Mesenchymal stem cell (in vitro differentiated cells and primary cell): Measurements from ENCODE around the gene INO80C.

Experiments
- DNase-seq: peaks from one replicate; pipeline ENCODE4 v3.0.0-alpha.2; 2013
- H2AFZ ChIP-seq: one replicate; pipeline ENCODE4 v1.6.1; 2013; ENCODE audit warnings: low read depth, mild to moderate bottlenecking, control low read depth, inconsistent platforms, low read length, moderate library complexity
- H2AK5ac ChIP-seq: 2 replicates; pipeline ENCODE4 v1.6.1; 2013; ENCODE audit warnings: low read length, moderate library complexity, mild to moderate bottlenecking, inconsistent platforms; ENCODE audit not compliant: severe bottlenecking
- H2BK120ac ChIP-seq: one replicate; pipeline ENCODE4 v1.6.1; 2013; ENCODE audit warnings: low read depth, mild to moderate bottlenecking, inconsistent platforms, low read length, moderate library complexity
- H2BK12ac ChIP-seq, 2 experiments: one replicate each; pipeline ENCODE4 v1.6.1; 2013; ENCODE audit warnings: inconsistent platforms in 2 of 2, low read length in 2 of 2, mild to moderate bottlenecking in 2 of 2, moderate library complexity in 2 of 2, control low read depth in 1 of 2
- H2BK15ac ChIP-seq: one replicate; pipeline ENCODE4 v1.6.1; 2013; ENCODE audit warnings: mild to moderate bottlenecking, low read depth, inconsistent platforms; ENCODE audit not compliant: poor library complexity, severe bottlenecking
- H2BK5ac ChIP-seq: 2 replicates; pipeline ENCODE4 v1.6.1; 2013; ENCODE audit warnings: low read depth, mild to moderate bottlenecking, low read length, control low read depth, inconsistent platforms; ENCODE audit not compliant: poor library complexity, severe bottlenecking
- H3K14ac ChIP-seq, 2 experiments: one replicate each; pipeline ENCODE4 v1.6.1; 2013; ENCODE audit warnings: inconsistent platforms in 2 of 2, low read length in 2 of 2, control low read depth in 1 of 2, mild to moderate bottlenecking in 1 of 2, moderate library complexity in 1 of 2
- H3K18ac ChIP-seq, 2 experiments: one replicate each; pipeline ENCODE4 v1.6.1; 2013; ENCODE audit warnings: inconsistent platforms in 2 of 2, low read length in 2 of 2, control low read depth in 1 of 2, low read depth in 1 of 2, mild to moderate bottlenecking in 1 of 2
- H3K23ac ChIP-seq, 2 experiments: one replicate each; pipeline ENCODE4 v1.6.1; 2013; ENCODE audit warnings: inconsistent platforms in 2 of 2, low read length in 2 of 2, mild to moderate bottlenecking in 2 of 2, moderate library complexity in 2 of 2, control low read depth in 1 of 2
- H3K27ac ChIP-seq: 2 replicates; pipeline ENCODE4 v1.5.1; 2013; ENCODE audit warnings: mild to moderate bottlenecking, moderate library complexity, low read length, control low read depth, inconsistent platforms; ENCODE audit not compliant: poor library complexity, severe bottlenecking
- H3K27me3 ChIP-seq, 2 experiments: 2 replicates each; pipeline versions ENCODE4 v1.6.1 to v1.7.0; 2013; ENCODE audit warnings: low read length in 2 of 2, mild to moderate bottlenecking in 2 of 2, moderate library complexity in 2 of 2, control low read depth in 1 of 2, inconsistent platforms in 1 of 2; ENCODE audit not compliant: control insufficient read depth in 1 of 2, insufficient read depth in 1 of 2
- H3K36me3 ChIP-seq, 2 experiments: 2 replicates each; pipeline versions ENCODE4 v1.6.1 to v1.7.0; 2013; ENCODE audit warnings: low read length in 2 of 2, control low read depth in 1 of 2, inconsistent platforms in 1 of 2, low read depth in 1 of 2, mild to moderate bottlenecking in 1 of 2; ENCODE audit not compliant: insufficient read depth in 2 of 2, control insufficient read depth in 1 of 2
- H3K4ac ChIP-seq, 2 experiments: one replicate each; pipeline ENCODE4 v1.6.1; 2013; ENCODE audit warnings: inconsistent platforms in 2 of 2, low read length in 2 of 2, mild to moderate bottlenecking in 2 of 2, moderate library complexity in 2 of 2, control low read depth in 1 of 2, low read depth in 1 of 2
- H3K4me1 ChIP-seq: 2 replicates; pipeline ENCODE4 v1.6.1; 2013; ENCODE audit warnings: low read depth, low read length, control low read depth; ENCODE audit not compliant: control insufficient read depth, insufficient read depth
- H3K4me2 ChIP-seq: 2 replicates; pipeline ENCODE4 v1.6.1; 2013; ENCODE audit warnings: low read length, mild to moderate bottlenecking, inconsistent platforms; ENCODE audit not compliant: poor library complexity, severe bottlenecking
- H3K4me3 ChIP-seq, 2 experiments: 2 replicates each; pipeline versions ENCODE4 v1.5.1 to v1.7.0; 2013; ENCODE audit warnings: low read length in 2 of 2, mild to moderate bottlenecking in 2 of 2, control low read depth in 1 of 2, low read depth in 1 of 2; ENCODE audit not compliant: insufficient read depth in 1 of 2
- H3K79me1 ChIP-seq: replicated peaks from 2 replicates; pipeline ENCODE4 v1.6.1; 2013; ENCODE audit warnings: mild to moderate bottlenecking, control low read depth, low read length, inconsistent platforms; ENCODE audit not compliant: poor library complexity, severe bottlenecking
- H3K9ac ChIP-seq: 2 replicates; pipeline ENCODE4 v1.7.0; 2013; ENCODE audit warnings: mild to moderate bottlenecking, low read length, moderate library complexity
- H3K9me3 ChIP-seq: 2 replicates; pipeline ENCODE4 v1.7.0; 2013; ENCODE audit warnings: mild to moderate bottlenecking, low read length; ENCODE audit not compliant: control insufficient read depth
- H4K8ac ChIP-seq: one replicate; pipeline ENCODE4 v1.6.1; 2013; ENCODE audit warnings: inconsistent platforms, mild to moderate bottlenecking, low read length, moderate library complexity
- H4K91ac ChIP-seq: one replicate; pipeline ENCODE4 v1.6.1; 2013; ENCODE audit warnings: mild to moderate bottlenecking, low read length, inconsistent platforms
- WGBS: methylation state at CpG from one replicate; pipeline ENCODE4 v1.1.7; 2013; ENCODE audit warnings: mixed read lengths; 5-methylcytosine and 5-hydroxymethylcytosine counted together

Gene INO80C

DNA sequence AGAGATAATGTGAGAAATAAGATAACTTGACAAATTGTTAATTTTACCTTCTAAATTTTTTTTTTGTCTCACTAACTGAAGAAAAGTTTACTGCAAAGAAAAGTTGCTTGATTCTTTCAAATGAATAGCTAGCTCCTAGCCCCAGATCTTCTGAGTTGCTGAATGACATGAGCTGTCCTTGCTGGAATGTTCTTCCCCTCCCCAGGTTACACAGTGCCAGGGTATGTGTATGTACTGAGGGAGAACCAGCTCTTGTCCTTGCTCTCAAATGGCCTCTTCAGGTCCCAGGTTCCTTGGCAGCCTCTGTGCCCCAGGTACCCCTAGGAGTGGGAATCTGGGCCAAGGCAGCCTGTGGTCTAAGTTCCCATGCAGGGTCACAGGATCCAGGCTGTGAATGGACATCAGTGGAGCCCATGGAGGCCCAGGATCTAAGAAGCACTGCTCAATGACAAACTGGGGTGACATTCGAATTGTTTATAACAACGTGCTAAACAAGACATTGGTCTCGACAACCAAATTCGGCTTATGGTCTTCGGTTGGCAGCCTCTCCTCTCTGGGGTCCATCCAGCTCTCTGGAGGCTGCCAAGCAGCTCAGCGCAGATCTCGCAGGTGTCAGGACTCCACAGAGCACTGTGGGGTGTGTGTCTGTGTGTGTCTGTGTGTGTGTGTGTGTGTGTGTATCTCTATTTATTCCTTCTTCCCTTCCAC lies 17.1 kb upstream of the INO80C start:
- H2AK5ac ChIP-seq = peak overlapping the region; percentile 2
- peak overlapping the region in 1 of 2 experiments; percentile 31 for H3K4ac ChIP-seq
- peak overlapping the region; percentile 4 to 77 for H2BK12ac ChIP-seq
- H2BK120ac ChIP-seq = no peak overlapping the region
- H3K4me2 ChIP-seq = no peak overlapping the region
- no peak for DNase-seq
- 95% methylated on average over 5 of the region's 7 CpGs for WGBS
- no peaks in the 10 kb centered on the region for H3K9me3 ChIP-seq
- H3K9ac ChIP-seq = no peak overlapping the region
- H4K91ac ChIP-seq = peak overlapping the region; percentile 55
- H3K4me1 ChIP-seq = peaks cover 28% of the 10 kb centered on the region
- H2BK15ac ChIP-seq = peak overlapping the region; percentile 77
- no peaks in the 10 kb centered on the region for H3K27me3 ChIP-seq
- H3K18ac ChIP-seq = peak overlapping the region in 1 of 2 experiments; percentile 51
- H3K4me3 ChIP-seq = no peak overlapping the region
- peak overlapping the region; percentile 99 for H3K27ac ChIP-seq
- no peak overlapping the region for H3K14ac ChIP-seq
- H4K8ac ChIP-seq = peak overlapping the region; percentile 32
- no peak overlapping the region for H2AFZ ChIP-seq
- H3K36me3 ChIP-seq = no peaks in the 10 kb centered on the region
- H2BK5ac ChIP-seq = peak overlapping the region; percentile 75
- peaks cover 1% of the 10 kb centered on the region for H3K79me1 ChIP-seq
- no peak overlapping the region for H3K23ac ChIP-seq

DNA sequence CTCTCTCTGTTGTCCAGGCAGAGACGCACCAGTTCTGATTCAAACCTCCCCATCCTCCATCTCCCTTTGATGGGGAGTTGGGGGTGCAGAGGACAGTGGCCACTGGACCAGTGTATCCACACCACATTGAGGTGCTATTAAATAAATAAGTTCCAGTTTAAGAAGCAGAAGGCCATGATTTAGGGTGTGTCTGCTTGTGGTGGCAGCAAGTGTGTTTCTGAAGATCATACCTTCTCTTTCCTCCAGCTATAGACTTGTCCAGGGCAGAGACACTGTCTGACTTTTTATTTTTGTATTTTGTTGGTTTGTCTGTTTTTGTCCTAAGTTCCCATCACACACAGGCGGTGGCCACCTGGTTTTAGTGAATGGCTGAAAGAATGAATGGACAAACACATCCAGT lies 16.5 kb upstream of the INO80C start:
- Histone ChIP-seq H2BK15ac (no peak overlapping the region), H3K27ac (peak overlapping the region; percentile 99)

DNA sequence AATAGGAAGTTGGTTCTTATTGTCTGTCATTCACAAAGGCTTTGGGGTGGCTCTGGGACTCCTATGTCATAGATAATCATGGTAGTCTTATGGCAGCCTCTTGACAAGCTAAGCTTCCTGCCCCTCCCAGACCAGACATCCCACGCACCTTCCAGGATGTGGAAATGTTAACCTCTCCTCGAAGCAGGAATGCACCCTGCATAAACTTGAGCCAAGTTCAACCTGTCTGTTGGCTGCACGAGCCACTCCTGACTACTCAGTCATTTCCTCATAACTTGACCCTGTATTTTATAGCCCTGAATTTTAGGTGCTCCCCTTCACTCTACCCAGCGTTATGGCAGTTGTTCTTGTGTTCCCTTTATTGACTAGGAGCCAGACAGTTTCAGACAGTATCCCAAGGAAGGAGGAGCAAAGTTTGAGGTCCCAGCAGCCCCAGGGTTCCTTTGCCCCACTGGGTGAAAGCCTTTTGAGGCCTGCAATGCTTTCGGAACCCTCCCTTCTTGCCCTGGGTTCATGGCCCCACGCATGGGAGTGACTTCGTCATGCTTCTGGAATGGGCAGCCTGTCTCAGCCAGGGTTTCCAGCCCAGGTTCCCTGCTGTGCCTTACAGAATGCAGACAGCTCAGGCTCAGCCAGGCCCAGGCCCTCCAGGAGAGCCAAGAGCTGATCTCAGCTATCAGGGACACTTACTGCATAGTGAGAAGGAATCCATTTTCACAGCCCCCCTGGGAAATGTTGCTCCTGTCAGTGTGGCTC lies 15.6 kb upstream of the INO80C start:
- Histone ChIP-seq H3K36me3 (no peaks in the 10 kb centered on the region), H3K4ac (no peak overlapping the region), H3K27me3 (no peaks in the 10 kb centered on the region), H3K14ac (no peak overlapping the region), H2BK15ac (no peak overlapping the region), H4K91ac (no peak overlapping the region), H2BK120ac (no peak overlapping the region), H2AK5ac (peak overlapping the region; percentile 100), H2BK5ac (peak overlapping the region; percentile 98), H3K23ac (no peak overlapping the region), H3K9ac (no peak overlapping the region), H2AFZ (no peak overlapping the region), H3K4me3 (no peak overlapping the region), H4K8ac (peak overlapping the region; percentile 4), H3K4me1 (peaks cover 29% of the 10 kb centered on the region), H3K9me3 (no peaks in the 10 kb centered on the region), H3K79me1 (peaks cover 3% of the 10 kb centered on the region), H3K4me2 (peak overlapping the region; percentile 21), H3K27ac (peak overlapping the region; percentile 99), H3K18ac (peak overlapping the region in 1 of 2 experiments; percentile 52), H2BK12ac (peak overlapping the region in 1 of 2 experiments; percentile 80)
- 42% methylated on average over 7 of the region's 7 CpGs for WGBS
- DNase-seq = peak; percentile 68

More for the DNA sequence above, 16.5 kb upstream of the INO80C start:
- no peaks in the 10 kb centered on the region for H3K9me3 ChIP-seq
- H3K4ac ChIP-seq = no peak overlapping the region
- WGBS = 96% methylated on average over 2 of the region's 2 CpGs
- no peak overlapping the region for H3K4me3 ChIP-seq
- H4K91ac ChIP-seq = no peak overlapping the region
- H2BK12ac ChIP-seq = peak overlapping the region in 1 of 2 experiments; percentile 18
- H2BK5ac ChIP-seq = peak overlapping the region; percentile 95
- no peak overlapping the region for H3K14ac ChIP-seq
- peaks cover 29% of the 10 kb centered on the region for H3K4me1 ChIP-seq
- DNase-seq = no peak
- peak overlapping the region; percentile 98 for H2AK5ac ChIP-seq
- H2BK120ac ChIP-seq = no peak overlapping the region
- H3K18ac ChIP-seq = no peak overlapping the region
- no peaks in the 10 kb centered on the region for H3K27me3 ChIP-seq
- no peak overlapping the region for H3K23ac ChIP-seq
- no peak overlapping the region for H3K4me2 ChIP-seq
- H3K9ac ChIP-seq = no peak overlapping the region
- H3K36me3 ChIP-seq = no peaks in the 10 kb centered on the region
- H3K79me1 ChIP-seq = peaks cover 1% of the 10 kb centered on the region
- H4K8ac ChIP-seq = no peak overlapping the region
- no peak overlapping the region for H2AFZ ChIP-seq

DNA sequence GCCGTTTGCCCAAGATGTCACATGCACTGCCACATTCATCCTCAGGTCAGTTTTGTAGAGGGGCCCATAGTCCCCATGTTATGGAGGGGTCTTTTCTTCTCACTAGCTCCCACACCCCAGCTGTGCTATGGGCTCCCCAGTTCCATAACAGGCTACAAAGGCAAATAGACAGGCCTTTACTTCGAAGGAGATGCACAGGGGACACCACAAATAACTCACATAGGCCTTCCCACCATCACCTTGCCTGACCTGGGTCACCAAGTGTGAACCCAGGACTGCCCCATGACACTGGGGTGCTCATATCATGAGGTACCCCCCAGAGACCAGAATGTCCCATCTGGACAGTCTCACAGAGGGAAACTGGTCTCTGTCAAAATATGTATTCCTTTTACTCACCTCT lies 15.0 kb upstream of the INO80C start:
- no peak overlapping the region for H3K4me3 ChIP-seq
- WGBS = 96% methylated on average over 2 of the region's 2 CpGs
- H3K4ac ChIP-seq = no peak overlapping the region
- H3K27me3 ChIP-seq = no peaks in the 10 kb centered on the region
- no peak overlapping the region for H3K18ac ChIP-seq
- peak overlapping the region; percentile 45 for H2BK15ac ChIP-seq
- peak overlapping the region; percentile 58 for H4K91ac ChIP-seq
- peak overlapping the region; percentile 99 for H3K27ac ChIP-seq
- H3K4me2 ChIP-seq = no peak overlapping the region
- peak overlapping the region in 1 of 2 experiments; percentile 51 for H2BK12ac ChIP-seq
- no peaks in the 10 kb centered on the region for H3K9me3 ChIP-seq
- H3K79me1 ChIP-seq = peaks cover 3% of the 10 kb centered on the region
- DNase-seq = no peak
- no peak overlapping the region for H4K8ac ChIP-seq
- peaks cover 29% of the 10 kb centered on the region for H3K4me1 ChIP-seq
- H3K23ac ChIP-seq = no peak overlapping the region
- no peak overlapping the region for H3K9ac ChIP-seq
- H2BK120ac ChIP-seq = no peak overlapping the region
- no peak overlapping the region for H2AFZ ChIP-seq
- peak overlapping the region; percentile 98 for H2BK5ac ChIP-seq
- peak overlapping the region; percentile 100 for H2AK5ac ChIP-seq
- no peak overlapping the region for H3K14ac ChIP-seq
- H3K36me3 ChIP-seq = no peaks in the 10 kb centered on the region
